ENCODE results near the gene SYCP1.
"Not testable (repeated sequence)": the region's sequence is repeated elsewhere in the genome, so short reads cannot be mapped to it uniquely, and the experiment has no call there.

The SYCP1 gene

GRCh38 chr1:114854693-114855320 is at the start of gene SYCP1:
TSS of gene SYCP1 (plus strand) at chr1:114854863. CDS start at chr1:114855465, 602 bp downstream.
- TF ChIP-seq CTCF (IDR thresholded peaks at IDR 0.05; ENCODE audit: unreplicated experiment in 3 of 3), result no peak
- H3K4me1 Mint-ChIP-seq, result no peaks in the 10 kb centered on the region
- H3K9me3 Mint-ChIP-seq, result no peaks in the 10 kb centered on the region
- H3K36me3 Mint-ChIP-seq (ENCODE audit: low read depth), result no peaks in the 10 kb centered on the region
- H3K4me3 Mint-ChIP-seq, result no peak within 1 kb of the TSS
- no peak within 1 kb of the TSS for H3K27ac Mint-ChIP-seq
- H3K27me3 Mint-ChIP-seq (ENCODE audit: low read depth), result peaks cover 9% of the 10 kb centered on the region

GRCh38 chr1:114819869-114820268 is 34.8 kb upstream of the SYCP1 start:
- Mint-ChIP-seq H3K9me3 (peaks cover 15% of the 10 kb centered on the region), H3K4me3 (no peak overlapping the region), H3K4me1 (no peaks in the 10 kb centered on the region), H3K36me3 (ENCODE audit: low read depth) (no peaks in the 10 kb centered on the region), H3K27ac (no peak overlapping the region), H3K27me3 (ENCODE audit: low read depth) (no peaks in the 10 kb centered on the region)
- no peak for TF ChIP-seq CTCF (IDR thresholded peaks at IDR 0.05; ENCODE audit: unreplicated experiment in 3 of 3)

GRCh38 chr1:114820392-114820791 is 34.3 kb upstream of the SYCP1 start:
- no peaks in the 10 kb centered on the region for H3K36me3 Mint-ChIP-seq (ENCODE audit: low read depth)
- no peak overlapping the region for H3K4me3 Mint-ChIP-seq
- peaks cover 18% of the 10 kb centered on the region for H3K9me3 Mint-ChIP-seq
- no peaks in the 10 kb centered on the region for H3K4me1 Mint-ChIP-seq
- H3K27ac Mint-ChIP-seq, result no peak overlapping the region
- TF ChIP-seq CTCF (IDR thresholded peaks at IDR 0.05; ENCODE audit: unreplicated experiment in 3 of 3), result no peak
- H3K27me3 Mint-ChIP-seq (ENCODE audit: low read depth), result no peaks in the 10 kb centered on the region

- H3K36me3 Mint-ChIP-seq (ENCODE audit: low read depth), result no peaks in the 10 kb centered on the region
- H3K4me3 Mint-ChIP-seq, result no peak overlapping the region
- no peaks in the 10 kb centered on the region for H3K27me3 Mint-ChIP-seq (ENCODE audit: low read depth)
- no peak overlapping the region for H3K27ac Mint-ChIP-seq
- H3K4me1 Mint-ChIP-seq, result no peaks in the 10 kb centered on the region
- no peak for TF ChIP-seq CTCF (IDR thresholded peaks at IDR 0.05; ENCODE audit: unreplicated experiment in 3 of 3)
- H3K9me3 Mint-ChIP-seq, result peaks cover 18% of the 10 kb centered on the region
Observed at GRCh38 chr1:114821978-114822377, 32.7 kb upstream of the SYCP1 start.

GRCh38 chr1:114828251-114828650 is 26.4 kb upstream of the SYCP1 start:
- Mint-ChIP-seq H3K27me3 (ENCODE audit: low read depth) (peaks cover 4% of the 10 kb centered on the region), H3K4me3 (no peak overlapping the region), H3K4me1 (no peaks in the 10 kb centered on the region), H3K27ac (no peak overlapping the region), H3K9me3 (peaks cover 9% of the 10 kb centered on the region), H3K36me3 (ENCODE audit: low read depth) (no peaks in the 10 kb centered on the region)
- TF ChIP-seq CTCF (IDR thresholded peaks at IDR 0.05; ENCODE audit: unreplicated experiment in 3 of 3), result no peak

- H3K4me3 Mint-ChIP-seq; H3K9me3 Mint-ChIP-seq; H3K27me3 Mint-ChIP-seq (ENCODE audit: low read depth); H3K36me3 Mint-ChIP-seq (ENCODE audit: low read depth); H3K27ac Mint-ChIP-seq; H3K4me1 Mint-ChIP-seq: not testable (repeated sequence)
Observed at GRCh38 chr1:114830075-114830474, 24.6 kb upstream of the SYCP1 start.

Measured in nephron (organoid).